Measurements from ENCODE around the gene PI16. TPM values are rescaled to one million over a fixed set of nuclear protein-coding genes. Genes with fewer than 3 reads are reported as not detected.

Gene PI16
- total RNA-seq, 2 donors from 2014 or later: 1.2 to 2.6 TPM

DNA sequence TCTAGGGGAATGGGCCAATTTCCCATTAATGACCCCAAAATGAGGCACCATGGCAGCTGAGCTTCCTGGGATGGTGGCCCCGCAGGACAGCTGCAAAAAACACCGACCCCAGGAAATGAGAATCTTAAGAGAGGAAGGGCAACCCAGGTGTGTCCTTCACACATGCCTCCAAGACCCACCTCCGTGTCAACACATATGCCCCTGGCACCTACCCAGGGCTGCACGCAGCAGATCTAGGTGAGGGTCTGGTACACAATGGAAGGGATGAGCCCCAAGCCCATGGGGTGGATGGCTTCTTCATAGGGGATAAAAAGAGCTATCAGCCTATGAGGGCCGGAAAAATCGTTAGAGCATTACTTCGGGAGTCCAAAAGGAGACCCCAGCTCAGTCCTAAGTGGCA lies 22.0 kb downstream of the PI16 start:
- Histone ChIP-seq H3K4me1 (no peaks in the 10 kb centered on the region), H3K4me3 (no peak overlapping the region), H3K36me3 (peaks cover 45% of the 10 kb centered on the region), H3K9ac (ENCODE audit: low read depth in 2 of 2, low read length in 2 of 2) (no peak overlapping the region), H3K27ac (no peak overlapping the region), H3K9me3 (no peaks in the 10 kb centered on the region), H3K27me3 (no peaks in the 10 kb centered on the region)
- DNase-seq: no peak
- intact Hi-C loops (cut with DNase I): loop anchor here (5.0 kb wide), 1 partner anchor 79 kb away; no protein-coding TSS in a partner anchor
- TF ChIP-seq, protein P1, sequence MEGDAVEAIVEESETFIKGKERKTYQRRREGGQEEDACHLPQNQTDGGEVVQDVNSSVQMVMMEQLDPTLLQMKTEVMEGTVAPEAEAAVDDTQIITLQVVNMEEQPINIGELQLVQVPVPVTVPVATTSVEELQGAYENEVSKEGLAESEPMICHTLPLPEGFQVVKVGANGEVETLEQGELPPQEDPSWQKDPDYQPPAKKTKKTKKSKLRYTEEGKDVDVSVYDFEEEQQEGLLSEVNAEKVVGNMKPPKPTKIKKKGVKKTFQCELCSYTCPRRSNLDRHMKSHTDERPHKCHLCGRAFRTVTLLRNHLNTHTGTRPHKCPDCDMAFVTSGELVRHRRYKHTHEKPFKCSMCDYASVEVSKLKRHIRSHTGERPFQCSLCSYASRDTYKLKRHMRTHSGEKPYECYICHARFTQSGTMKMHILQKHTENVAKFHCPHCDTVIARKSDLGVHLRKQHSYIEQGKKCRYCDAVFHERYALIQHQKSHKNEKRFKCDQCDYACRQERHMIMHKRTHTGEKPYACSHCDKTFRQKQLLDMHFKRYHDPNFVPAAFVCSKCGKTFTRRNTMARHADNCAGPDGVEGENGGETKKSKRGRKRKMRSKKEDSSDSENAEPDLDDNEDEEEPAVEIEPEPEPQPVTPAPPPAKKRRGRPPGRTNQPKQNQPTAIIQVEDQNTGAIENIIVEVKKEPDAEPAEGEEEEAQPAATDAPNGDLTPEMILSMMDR (IDR thresholded peaks at IDR 0.05): no peak

DNA sequence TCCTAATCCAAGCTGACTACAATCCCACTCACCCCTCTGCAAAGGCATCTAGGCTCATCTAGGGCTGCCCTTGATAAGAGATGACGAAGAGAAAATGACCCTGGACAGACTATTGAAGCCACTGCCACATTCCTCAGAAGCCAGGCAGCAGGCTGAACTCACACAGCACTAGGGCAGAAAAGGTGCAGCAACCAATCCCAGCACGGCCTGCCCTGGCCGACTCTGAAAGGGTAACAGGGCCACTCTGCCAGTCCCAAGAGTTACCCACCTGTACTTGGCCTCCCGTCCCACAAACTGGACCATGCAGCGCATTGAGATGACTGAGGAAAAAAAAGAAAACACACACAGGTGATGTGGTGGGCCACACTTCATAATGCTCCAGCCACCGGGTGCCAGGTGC lies 22.4 kb downstream of the PI16 start:
- TF ChIP-seq, protein P1 (IDR thresholded peaks at IDR 0.05): no peak
- intact Hi-C loops (cut with DNase I): loop anchor here (5.0 kb wide), 1 partner anchor 80 kb away; no protein-coding TSS in a partner anchor
- no peak for DNase-seq

DNA sequence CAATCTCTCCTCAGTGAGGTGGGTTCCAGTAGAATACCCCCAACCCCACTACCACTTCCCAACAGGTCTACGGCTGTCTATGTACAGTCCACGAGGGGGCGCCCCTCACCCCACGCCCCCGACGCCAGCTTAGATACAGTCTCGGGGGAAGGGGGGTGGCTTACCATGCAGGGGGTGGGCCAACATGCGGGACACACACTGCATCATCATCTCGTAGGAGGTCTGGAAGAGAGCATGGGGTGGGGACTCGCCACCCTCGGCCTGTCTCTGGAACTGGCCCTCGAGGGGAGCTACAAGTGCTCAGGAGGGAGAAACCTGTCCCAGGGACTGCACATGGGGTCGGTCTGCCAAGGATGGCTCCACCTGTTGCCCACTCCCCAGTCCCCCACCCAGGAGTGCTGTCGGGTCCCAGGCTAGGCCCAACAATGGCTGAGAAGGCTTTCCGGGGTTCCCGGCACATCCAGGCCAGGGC lies 23.0 kb downstream of the PI16 start:
- TF ChIP-seq, protein P1 (IDR thresholded peaks at IDR 0.05): no peak
- no peak overlapping the region for H3K9ac ChIP-seq (ENCODE audit: low read depth in 2 of 2, low read length in 2 of 2)
- no peak for DNase-seq
- no peak overlapping the region for H3K27ac ChIP-seq
- no peak overlapping the region for H3K4me3 ChIP-seq
- H3K27me3 ChIP-seq: no peaks in the 10 kb centered on the region
- no peaks in the 10 kb centered on the region for H3K4me1 ChIP-seq
- peaks cover 35% of the 10 kb centered on the region for H3K36me3 ChIP-seq
- intact Hi-C loops (cut with DNase I): loop anchor here (5.0 kb wide), 1 partner anchor 80 kb away; no protein-coding TSS in a partner anchor
- no peaks in the 10 kb centered on the region for H3K9me3 ChIP-seq

More for the DNA sequence above, 22.4 kb downstream of the PI16 start:
- Histone ChIP-seq H3K9me3 (no peaks in the 10 kb centered on the region), H3K9ac (ENCODE audit: low read depth in 2 of 2, low read length in 2 of 2) (no peak overlapping the region), H3K27ac (no peak overlapping the region), H3K4me1 (no peaks in the 10 kb centered on the region), H3K36me3 (peaks cover 41% of the 10 kb centered on the region), H3K4me3 (no peak overlapping the region), H3K27me3 (no peaks in the 10 kb centered on the region)

DNA sequence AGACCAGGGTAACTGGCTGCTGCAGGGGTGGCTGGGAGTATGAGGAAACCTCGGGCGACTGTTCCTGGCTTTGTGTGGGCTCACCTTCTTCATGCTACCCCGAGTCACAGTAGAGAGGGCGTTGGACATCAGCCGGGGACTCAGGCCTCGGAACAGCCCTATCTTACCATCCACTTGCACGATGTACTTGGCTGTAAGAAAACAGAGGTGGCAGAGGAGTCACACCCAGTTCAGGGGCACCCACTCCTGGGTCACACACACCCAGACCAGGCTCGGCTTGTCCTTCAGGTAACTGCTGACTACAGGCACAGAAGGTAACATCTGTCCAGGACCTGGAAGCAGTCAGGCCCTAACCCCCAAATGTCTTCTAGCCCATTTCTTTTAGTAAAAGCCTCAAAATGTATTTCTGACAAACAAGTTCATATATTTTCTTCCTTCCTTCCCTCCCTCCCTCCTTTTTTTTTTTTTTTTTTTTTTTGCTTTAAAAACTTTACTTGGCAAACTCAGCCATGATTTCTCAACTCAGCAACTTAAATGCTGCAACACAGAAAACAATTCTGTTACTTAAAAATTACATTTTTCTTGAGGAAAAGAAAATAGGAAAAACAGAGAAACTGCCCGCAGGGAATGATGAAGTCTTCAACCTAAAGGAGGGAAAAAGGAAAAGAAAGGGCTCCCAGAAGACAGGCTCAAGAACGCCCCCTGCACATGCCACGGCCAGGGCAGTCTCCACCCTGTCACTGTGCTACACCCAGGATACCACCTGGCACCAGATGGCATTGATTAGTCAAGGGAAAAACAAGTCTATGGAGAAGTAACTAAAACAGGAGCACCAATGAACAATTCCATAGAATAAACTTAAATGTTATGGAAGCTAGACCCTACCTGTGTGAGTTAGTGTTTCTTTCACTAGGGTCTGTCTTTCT lies 24.1 kb downstream of the PI16 start:
- TF ChIP-seq, protein P1 (IDR thresholded peaks at IDR 0.05): no peak
- H3K27me3 ChIP-seq: no peaks in the 10 kb centered on the region
- no peak overlapping the region for H3K27ac ChIP-seq
- peaks cover 25% of the 10 kb centered on the region for H3K36me3 ChIP-seq
- no peak overlapping the region for H3K9ac ChIP-seq (ENCODE audit: low read depth in 2 of 2, low read length in 2 of 2)
- DNase-seq: no peak
- no peaks in the 10 kb centered on the region for H3K4me1 ChIP-seq
- intact Hi-C loops (cut with DNase I): loop anchor here (5.0 kb wide), 1 partner anchor 81 kb away; no protein-coding TSS in a partner anchor
- no peaks in the 10 kb centered on the region for H3K9me3 ChIP-seq
- H3K4me3 ChIP-seq: no peak overlapping the region

DNA sequence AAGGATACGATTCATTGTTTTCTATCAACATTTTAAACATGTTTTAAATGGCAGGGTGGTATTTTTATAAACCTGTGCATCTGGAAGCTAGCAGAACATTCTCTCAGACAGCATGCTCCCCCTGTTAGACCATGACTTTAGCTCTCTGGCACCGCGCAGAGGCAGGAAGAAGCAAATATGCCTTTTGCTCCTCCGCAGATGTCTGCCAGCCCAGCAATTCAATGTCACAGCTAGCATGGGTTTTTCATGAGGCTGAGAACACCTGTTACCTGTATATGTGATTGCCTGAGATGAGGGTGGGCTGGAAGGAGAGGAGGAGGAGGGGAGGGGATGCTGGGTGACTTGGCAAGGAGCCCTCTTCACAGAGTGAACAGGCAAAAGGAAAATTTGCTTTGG lies 24.8 kb downstream of the PI16 start:
- DNase-seq: peak; percentile 34
- no peak overlapping the region for H3K4me3 ChIP-seq
- H3K9ac ChIP-seq (ENCODE audit: low read depth in 2 of 2, low read length in 2 of 2): no peak overlapping the region
- no peaks in the 10 kb centered on the region for H3K27me3 ChIP-seq
- H3K4me1 ChIP-seq: peaks cover 2% of the 10 kb centered on the region
- intact Hi-C loops (cut with DNase I): loop anchor here (5.0 kb wide), 1 partner anchor 82 kb away; no protein-coding TSS in a partner anchor
- no peaks in the 10 kb centered on the region for H3K9me3 ChIP-seq
- TF ChIP-seq, protein P1 (IDR thresholded peaks at IDR 0.05): peak; percentile 23
- H3K27ac ChIP-seq: no peak overlapping the region
- peaks cover 23% of the 10 kb centered on the region for H3K36me3 ChIP-seq
